ENCODE measurements around the gene DYNC1I1.

DNA sequence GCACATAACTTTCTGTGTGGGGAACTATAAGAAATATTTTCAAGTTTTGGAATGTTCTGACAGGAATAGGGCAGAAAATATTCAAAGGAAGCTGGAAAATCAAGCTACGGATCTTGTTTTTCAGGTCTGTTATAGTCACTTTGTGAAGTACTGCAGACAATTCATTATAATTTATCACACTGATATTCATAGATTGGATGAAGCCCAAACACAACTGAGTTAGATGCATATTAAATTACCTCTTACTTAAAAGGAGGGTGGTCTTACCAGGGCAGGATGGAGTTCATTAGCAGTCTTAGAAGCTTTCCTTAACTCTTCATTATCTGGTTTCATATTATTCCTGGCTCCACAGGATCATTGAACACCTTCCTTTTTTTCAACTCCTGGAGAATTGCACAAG lies 242.3 kb downstream of the DYNC1I1 start:
- TF ChIP-seq, protein P1, sequence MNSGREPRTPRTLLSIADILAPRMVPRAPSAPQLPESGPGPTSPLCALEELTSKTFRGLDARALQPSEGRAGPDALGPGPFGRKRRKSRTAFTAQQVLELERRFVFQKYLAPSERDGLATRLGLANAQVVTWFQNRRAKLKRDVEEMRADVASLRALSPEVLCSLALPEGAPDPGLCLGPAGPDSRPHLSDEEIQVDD (CRISPR knock-in tag; IDR thresholded peaks at IDR 0.05; ENCODE audit: borderline replicate concordance), result no peak
- TF ChIP-seq, protein P2, sequence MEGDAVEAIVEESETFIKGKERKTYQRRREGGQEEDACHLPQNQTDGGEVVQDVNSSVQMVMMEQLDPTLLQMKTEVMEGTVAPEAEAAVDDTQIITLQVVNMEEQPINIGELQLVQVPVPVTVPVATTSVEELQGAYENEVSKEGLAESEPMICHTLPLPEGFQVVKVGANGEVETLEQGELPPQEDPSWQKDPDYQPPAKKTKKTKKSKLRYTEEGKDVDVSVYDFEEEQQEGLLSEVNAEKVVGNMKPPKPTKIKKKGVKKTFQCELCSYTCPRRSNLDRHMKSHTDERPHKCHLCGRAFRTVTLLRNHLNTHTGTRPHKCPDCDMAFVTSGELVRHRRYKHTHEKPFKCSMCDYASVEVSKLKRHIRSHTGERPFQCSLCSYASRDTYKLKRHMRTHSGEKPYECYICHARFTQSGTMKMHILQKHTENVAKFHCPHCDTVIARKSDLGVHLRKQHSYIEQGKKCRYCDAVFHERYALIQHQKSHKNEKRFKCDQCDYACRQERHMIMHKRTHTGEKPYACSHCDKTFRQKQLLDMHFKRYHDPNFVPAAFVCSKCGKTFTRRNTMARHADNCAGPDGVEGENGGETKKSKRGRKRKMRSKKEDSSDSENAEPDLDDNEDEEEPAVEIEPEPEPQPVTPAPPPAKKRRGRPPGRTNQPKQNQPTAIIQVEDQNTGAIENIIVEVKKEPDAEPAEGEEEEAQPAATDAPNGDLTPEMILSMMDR (CRISPR knock-in tag; IDR thresholded peaks at IDR 0.05), result no peak
- TF ChIP-seq, protein P3, sequence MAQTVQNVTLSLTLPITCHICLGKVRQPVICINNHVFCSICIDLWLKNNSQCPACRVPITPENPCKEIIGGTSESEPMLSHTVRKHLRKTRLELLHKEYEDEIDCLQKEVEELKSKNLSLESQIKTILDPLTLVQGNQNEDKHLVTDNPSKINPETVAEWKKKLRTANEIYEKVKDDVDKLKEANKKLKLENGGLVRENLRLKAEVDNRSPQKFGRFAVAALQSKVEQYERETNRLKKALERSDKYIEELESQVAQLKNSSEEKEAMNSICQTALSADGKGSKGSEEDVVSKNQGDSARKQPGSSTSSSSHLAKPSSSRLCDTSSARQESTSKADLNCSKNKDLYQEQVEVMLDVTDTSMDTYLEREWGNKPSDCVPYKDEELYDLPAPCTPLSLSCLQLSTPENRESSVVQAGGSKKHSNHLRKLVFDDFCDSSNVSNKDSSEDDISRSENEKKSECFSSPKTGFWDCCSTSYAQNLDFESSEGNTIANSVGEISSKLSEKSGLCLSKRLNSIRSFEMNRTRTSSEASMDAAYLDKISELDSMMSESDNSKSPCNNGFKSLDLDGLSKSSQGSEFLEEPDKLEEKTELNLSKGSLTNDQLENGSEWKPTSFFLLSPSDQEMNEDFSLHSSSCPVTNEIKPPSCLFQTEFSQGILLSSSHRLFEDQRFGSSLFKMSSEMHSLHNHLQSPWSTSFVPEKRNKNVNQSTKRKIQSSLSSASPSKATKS (CRISPR knock-in tag; IDR thresholded peaks at IDR 0.05), result no peak
- TF ChIP-seq ZNF3 (CRISPR knock-in tag; IDR thresholded peaks at IDR 0.05) (no peak), ZNF775 (CRISPR knock-in tag; IDR thresholded peaks at IDR 0.05; ENCODE audit: borderline replicate concordance) (no peak), TRIM24 (CRISPR knock-in tag; IDR thresholded peaks at IDR 0.05) (no peak), SMARCE1 (IDR thresholded peaks at IDR 0.05; ENCODE audit: borderline replicate concordance) (no peak), FOSL2 (CRISPR knock-in tag; IDR thresholded peaks at IDR 0.05) (no peak), POLR2A (IDR thresholded peaks at IDR 0.05; ENCODE audit: insufficient read depth in 1 of 2, low read depth in 2 of 2, low read length in 2 of 2) (no peak), EZH2 (conservative IDR thresholded peaks at IDR 0.05; ENCODE audit: low read depth, low read length) (no peak), SRF (IDR thresholded peaks at IDR 0.05; ENCODE audit: low read depth, low read length) (no peak), JUNB (CRISPR knock-in tag; IDR thresholded peaks at IDR 0.05; ENCODE audit: borderline replicate concordance) (no peak)
- TF ChIP-seq, protein P4, sequence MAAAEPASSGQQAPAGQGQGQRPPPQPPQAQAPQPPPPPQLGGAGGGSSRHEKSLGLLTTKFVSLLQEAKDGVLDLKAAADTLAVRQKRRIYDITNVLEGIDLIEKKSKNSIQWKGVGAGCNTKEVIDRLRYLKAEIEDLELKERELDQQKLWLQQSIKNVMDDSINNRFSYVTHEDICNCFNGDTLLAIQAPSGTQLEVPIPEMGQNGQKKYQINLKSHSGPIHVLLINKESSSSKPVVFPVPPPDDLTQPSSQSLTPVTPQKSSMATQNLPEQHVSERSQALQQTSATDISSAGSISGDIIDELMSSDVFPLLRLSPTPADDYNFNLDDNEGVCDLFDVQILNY (CRISPR knock-in tag; conservative IDR thresholded peaks at IDR 0.05), result no peak
- TF ChIP-seq, protein P5, sequence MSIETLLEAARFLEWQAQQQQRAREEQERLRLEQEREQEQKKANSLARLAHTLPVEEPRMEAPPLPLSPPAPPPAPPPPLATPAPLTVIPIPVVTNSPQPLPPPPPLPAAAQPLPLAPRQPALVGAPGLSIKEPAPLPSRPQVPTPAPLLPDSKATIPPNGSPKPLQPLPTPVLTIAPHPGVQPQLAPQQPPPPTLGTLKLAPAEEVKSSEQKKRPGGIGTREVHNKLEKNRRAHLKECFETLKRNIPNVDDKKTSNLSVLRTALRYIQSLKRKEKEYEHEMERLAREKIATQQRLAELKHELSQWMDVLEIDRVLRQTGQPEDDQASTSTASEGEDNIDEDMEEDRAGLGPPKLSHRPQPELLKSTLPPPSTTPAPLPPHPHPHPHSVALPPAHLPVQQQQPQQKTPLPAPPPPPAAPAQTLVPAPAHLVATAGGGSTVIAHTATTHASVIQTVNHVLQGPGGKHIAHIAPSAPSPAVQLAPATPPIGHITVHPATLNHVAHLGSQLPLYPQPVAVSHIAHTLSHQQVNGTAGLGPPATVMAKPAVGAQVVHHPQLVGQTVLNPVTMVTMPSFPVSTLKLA (IDR thresholded peaks at IDR 0.05), result no peak

All from HepG2 (cell line).